CD1c-positive myeloid dendritic cell (primary cell): ENCODE data around the gene GRIK2.

Experiments used
- DNase-seq: peaks from one replicate; pipeline ENCODE4 v3.0.0-alpha.2; 2016; ENCODE audit errors: extremely low spot score

Gene GRIK2

DNA sequence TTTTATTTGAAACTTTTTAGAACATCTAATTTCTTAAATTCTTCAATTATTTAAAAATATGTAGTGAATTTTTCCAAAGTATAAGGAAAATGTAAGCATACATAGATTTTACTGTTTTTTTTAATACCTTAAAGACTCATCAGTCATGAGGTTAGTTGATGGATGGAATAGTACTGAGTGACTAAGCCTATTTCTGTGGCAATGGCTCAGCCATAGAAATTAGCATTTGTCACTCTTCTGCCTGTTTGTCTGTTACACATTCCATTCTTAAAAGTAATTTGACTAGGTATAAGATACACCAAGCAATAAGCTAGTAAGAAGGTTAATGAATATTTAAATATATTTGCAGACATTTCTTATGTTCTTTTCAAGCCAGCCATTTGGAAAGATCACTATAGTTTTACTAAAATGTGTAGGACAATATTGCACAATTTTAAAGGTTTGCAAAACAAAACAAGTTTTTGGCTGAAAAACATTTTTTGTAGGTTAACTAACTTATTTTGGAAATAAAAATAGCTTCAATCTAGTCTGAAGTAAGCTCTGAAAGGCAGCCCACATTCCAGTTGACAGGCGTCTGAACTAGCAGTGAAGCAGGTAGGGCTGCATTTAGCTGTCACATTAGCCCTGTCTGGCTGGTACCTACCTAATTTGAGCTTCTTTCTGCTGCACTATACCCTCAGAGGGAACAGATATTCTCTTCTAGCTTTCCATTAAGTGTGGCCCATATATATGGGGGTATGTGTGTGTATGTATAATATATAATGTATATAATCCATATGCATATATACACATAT lies 385.7 kb downstream of the GRIK2 start:
- no peak for DNase-seq

- DNase-seq: no peak
Measured at GRCh38 chr6:101783287-101783686, 389.8 kb downstream of the GRIK2 start.

DNA sequence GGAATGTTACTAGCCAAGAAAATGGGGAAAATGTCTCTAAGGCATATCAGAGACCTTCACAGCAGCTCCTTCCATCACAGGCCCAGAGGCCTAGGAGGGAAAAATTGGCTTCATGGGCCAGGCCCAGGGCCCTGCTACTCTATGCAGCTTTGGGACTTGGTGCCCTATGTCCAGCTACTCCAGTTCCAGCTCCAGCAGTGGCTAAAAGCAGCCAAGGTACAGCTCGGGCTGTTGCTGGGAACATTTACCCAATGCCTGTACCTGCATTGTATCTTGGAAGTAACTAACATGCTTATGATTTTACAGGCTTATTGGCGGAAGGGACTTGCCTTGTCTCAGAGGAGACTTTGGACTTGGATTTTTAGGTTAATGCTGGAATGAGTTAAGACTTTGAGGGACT lies 390.6 kb downstream of the GRIK2 start:
- no peak for DNase-seq

GRCh38 chr6:101799531-101799930 lies 406.0 kb downstream of the GRIK2 start:
- no peak for DNase-seq

DNA sequence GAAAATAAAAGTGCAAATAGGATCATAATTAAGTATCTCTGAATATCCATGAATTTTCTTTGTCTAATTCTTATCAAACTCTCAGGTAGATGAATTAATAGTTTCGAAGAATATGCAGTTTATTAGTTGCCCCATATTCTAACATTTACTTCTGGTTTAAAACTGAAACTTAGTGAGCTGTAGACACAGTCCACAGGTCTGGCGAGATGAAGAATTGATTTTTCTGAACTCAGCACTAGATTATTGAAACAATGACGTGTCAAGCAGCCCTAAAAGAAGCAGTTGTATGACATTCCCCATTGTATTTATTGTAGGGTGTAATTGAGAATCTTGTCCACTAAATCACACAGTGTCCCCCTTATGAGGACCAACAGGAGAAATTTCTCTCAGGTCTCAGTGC lies 407.1 kb downstream of the GRIK2 start:
- DNase-seq: no peak

GRCh38 chr6:101803136-101803535 lies 409.6 kb downstream of the GRIK2 start:
- DNase-seq: no peak

GRCh38 chr6:101806241-101806640 lies 412.7 kb downstream of the GRIK2 start:
- no peak for DNase-seq

GRCh38 chr6:101811108-101811507 lies 417.6 kb downstream of the GRIK2 start:
- no peak for DNase-seq

- no peak for DNase-seq
Measured at GRCh38 chr6:101816716-101817115, 423.2 kb downstream of the GRIK2 start.

- no peak for DNase-seq
Measured at GRCh38 chr6:101818051-101818450, 424.5 kb downstream of the GRIK2 start.

GRCh38 chr6:101824551-101825345 lies 431.2 kb downstream of the GRIK2 start:
- DNase-seq: no peak

GRCh38 chr6:101826269-101826668 lies 432.8 kb downstream of the GRIK2 start:
- no peak for DNase-seq

GRCh38 chr6:101826678-101827077 lies 433.2 kb downstream of the GRIK2 start:
- DNase-seq: no peak

DNA sequence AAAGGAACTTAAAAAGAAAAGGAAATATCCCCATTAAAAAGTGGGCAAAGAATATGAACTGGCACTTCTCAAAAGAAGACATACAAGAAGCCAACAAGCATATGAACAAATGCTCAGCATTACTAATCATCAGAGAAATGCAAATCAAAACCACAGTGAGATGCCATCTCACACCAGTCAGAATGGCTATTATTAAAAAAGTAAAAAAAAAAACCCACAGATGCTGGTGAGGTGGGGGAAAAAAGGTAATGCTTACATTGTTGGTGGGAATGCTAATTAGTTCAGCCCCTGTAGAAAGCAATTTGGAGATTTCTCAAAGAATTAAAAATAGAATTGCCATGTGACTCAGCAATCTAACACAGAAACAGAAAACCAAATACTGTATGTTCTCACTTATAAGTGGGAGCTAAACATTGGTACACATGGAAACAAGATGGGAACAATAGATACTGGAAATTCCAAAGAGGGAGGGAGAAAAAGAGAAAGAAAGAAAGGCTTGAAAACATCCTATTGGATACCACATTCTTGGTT lies 437.1 kb downstream of the GRIK2 start:
- no peak for DNase-seq

- DNase-seq: no peak
Measured at GRCh38 chr6:101832371-101832770, 438.9 kb downstream of the GRIK2 start.

DNA sequence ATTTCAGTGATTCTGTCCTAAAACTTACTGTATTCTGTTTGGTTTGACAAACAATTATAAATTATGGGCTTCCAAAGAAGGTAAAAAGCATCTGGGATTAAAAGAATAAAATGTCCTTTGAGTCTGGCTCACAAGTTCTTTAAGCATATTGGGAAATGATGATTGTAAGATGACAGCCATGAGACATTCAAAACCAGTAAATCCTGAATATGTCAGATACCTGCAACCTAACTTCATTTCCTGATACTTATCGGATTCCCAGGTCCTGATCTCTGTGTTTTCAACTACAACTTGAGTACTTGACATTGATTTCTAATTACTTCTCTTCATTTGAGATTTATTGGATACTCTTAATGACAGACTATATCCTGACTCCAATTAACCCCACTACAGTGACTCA lies 446.6 kb downstream of the GRIK2 start:
- no peak for DNase-seq

DNA sequence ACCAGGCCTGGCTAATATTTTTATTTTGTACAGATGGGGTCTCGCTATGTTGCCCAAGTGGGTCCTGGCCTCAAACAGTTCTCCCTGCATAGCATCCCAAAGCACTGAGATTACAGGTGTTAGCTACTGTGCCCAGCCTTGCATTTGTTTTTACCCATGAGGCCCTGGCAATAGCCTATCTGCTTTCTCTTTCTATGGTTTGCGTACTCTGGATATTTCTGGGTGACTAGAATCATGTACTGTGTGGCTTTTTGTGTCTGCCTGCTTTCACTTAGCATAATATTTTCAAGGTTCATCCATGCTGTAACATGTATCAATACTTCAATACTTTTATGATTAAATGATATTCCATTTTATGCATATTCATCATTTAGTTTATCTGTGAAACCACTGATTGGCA lies 451.7 kb downstream of the GRIK2 start:
- no peak for DNase-seq

DNA sequence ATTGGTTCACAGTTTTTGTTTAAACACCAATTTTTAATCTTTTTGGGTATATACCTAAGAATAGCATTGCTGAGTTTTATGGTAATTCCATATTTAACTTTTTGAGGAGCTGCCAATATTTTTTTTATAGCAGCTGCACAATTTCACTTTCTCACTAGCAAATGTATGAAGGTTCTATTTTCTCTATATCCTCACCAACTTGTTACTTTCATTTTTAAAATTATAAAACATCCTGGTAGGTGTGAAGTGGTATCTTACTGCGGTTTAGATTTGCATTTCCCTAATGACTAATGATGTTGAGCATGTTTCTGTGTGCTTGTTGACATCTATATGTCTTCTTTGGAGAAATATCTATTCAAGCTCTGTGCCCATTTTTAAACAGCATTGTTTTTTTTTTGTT lies 452.1 kb downstream of the GRIK2 start:
- no peak for DNase-seq

GRCh38 chr6:101847690-101848089 lies 454.2 kb downstream of the GRIK2 start:
- DNase-seq: no peak

DNA sequence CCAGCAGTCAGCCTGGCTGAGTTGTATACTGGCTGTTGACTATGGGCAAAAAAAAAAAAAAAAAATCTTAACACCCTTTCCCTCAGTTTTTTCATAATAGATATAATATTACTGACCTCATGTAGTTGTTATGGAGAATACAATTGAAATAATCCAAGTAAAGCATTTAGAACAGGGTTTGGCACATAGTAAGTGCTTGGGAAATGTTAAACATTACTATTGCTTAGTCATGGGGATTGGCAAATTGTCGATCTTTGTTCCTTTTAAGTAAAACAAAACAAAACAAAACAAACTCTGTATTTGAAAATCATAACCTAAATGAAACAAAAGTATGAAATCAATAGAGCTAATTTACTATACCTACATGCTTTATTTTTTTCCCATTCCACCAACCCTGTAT lies 458.4 kb downstream of the GRIK2 start:
- DNase-seq: no peak

- no peak for DNase-seq
Measured at GRCh38 chr6:101853231-101854085, 459.9 kb downstream of the GRIK2 start.

GRCh38 chr6:101876431-101876830 lies 482.9 kb downstream of the GRIK2 start:
- no peak for DNase-seq
